Heart left ventricle (tissue), 16 donors: ENCODE results near the gene PLEKHO2. TPM values are rescaled to one million over a fixed set of nuclear protein-coding genes. Genes with fewer than 3 reads are reported as not detected.

ENCODE experiments used
- ATAC-seq, 4 donors: fragments of 200-7000 bp; cut with Tn5 transposase; one replicate each; pipeline ENCODE4 v1.9.1; 2020 to 2022; ENCODE audit warnings: moderate library complexity in 4 of 4, mild to moderate bottlenecking in 3 of 4, moderate number of reproducible peaks in 1 of 4
- DNase-seq, 5 donors: peaks; one replicate each; pipeline ENCODE4 v3.0.0-alpha.2; 2020
- H3K27ac ChIP-seq, 12 donors: fragments of 200-600 bp; sonication (generic) in 4 of 12; one replicate each; pipeline versions ENCODE4 v1.5.0 to v1.8.0; 2016 to 2022; ENCODE audit warnings: mild to moderate bottlenecking in 2 of 12
- H3K27me3 ChIP-seq, 9 donors: fragments of 200-600 bp; sonication (generic) in 2 of 9; one replicate each; pipeline versions ENCODE4 v1.5.1 to v1.8.0; 2016 to 2022; ENCODE audit warnings: mild to moderate bottlenecking in 3 of 9
- H3K36me3 ChIP-seq, 9 donors: fragments of 200-600 bp; sonication (generic) in 2 of 9; one replicate each; pipeline versions ENCODE4 v1.5.0 to v1.8.0; 2018 to 2022; ENCODE audit warnings: mild to moderate bottlenecking in 2 of 9
- H3K4me1 ChIP-seq, 12 donors: fragments of 200-600 bp; sonication (generic) in 4 of 12; one replicate each; pipeline versions ENCODE4 v1.5.0 to v1.8.0; 2016 to 2022; ENCODE audit warnings: mild to moderate bottlenecking in 3 of 12
- H3K4me3 ChIP-seq, 12 donors: fragments of 200-600 bp; sonication (generic) in 4 of 12; one replicate each; pipeline versions ENCODE4 v1.5.0 to v1.8.0; 2017 to 2022; ENCODE audit warnings: mild to moderate bottlenecking in 9 of 12, moderate library complexity in 4 of 12
- H3K9me3 ChIP-seq, 12 donors: fragments of 200-600 bp; sonication (generic) in 4 of 12; one replicate each; pipeline versions ENCODE4 v1.5.0 to v1.8.0; 2016 to 2022; ENCODE audit warnings: mild to moderate bottlenecking in 1 of 12
- POLR2A ChIP-seq, 2 donors: fragments of 450-650 bp; IDR thresholded peaks; one replicate each; pipeline ENCODE4 v1.6.1; 2017; ENCODE audit warnings: antibody characterized with exemption in 2 of 2, mild to moderate bottlenecking in 2 of 2, moderate library complexity in 2 of 2
- WGBS, 4 donors: extraction: QIAGEN DNeasy Blood & Tissue Kit in 2 of 4; methylation state at CpG; one replicate each; pipeline versions ENCODE4 v1.1.5 to v1.1.7; 2013 to 2018; 5-methylcytosine and 5-hydroxymethylcytosine counted together
- intact Hi-C, 10 donors: fragments of 100-400 bp; cut with DNase I; formaldehyde crosslinking; loops; one replicate each; pipeline versions ENCODE4 v1.11.1 to v1.14.2; 2022
- polyA plus RNA-seq, 2 donors: library from polyadenylated mRNA; stranded (reverse); fragments of 200-250 nt; gene quantifications; one replicate each; pipeline ENCODE4 v1.2.3, GENCODE V29; 2013
- total RNA-seq, 9 donors: library from RNA; depleted of rRNA in 2 of 9; stranded (reverse); fragments of >200 nt in 2 of 9; fragmentation: NEBNext Ultra II Directional in 3 of 9; extraction: Animal tissue kit (Norgen Biotek cat#: 25700) in 3 of 9; gene quantifications; one replicate each; pipeline versions ENCODE4 v1.1.0 to v1.2.4, GENCODE V29; 2016 to 2023
- TF ChIP-seq, protein P1 (sequence below), 12 donors: fragments of 200-600 bp; sonication (generic) in 4 of 12; IDR thresholded peaks; one replicate each; pipeline versions ENCODE4 v1.5.0 to v1.8.0; 2018 to 2022; ENCODE audit warnings: antibody characterized with exemption in 12 of 12, mild to moderate bottlenecking in 5 of 12
- donor health status: ischemic (EF 13 %, LVEDD 7.1; RV severe dilation, severe dysfunction).
- donor health status: healthy with polysubstance abuse.
- donor health status: DM: no; HTN: yes; CAD: no.
- donor health status: DM: no; HTN: no; CAD: no.
- donor health status: ischemic (EF 25% LVEDD 6.9; RV normal size, moderate dysfunction).
- donor health status: ischemic (EF 25% LVEDD 5.7; RV mildly dilated, moderate dysfunction).
- donor health status: healthy.
- donor health status: DM: yes; HTN: yes; CAD: no.
- donor health status: ischemic (EF 35%, LVEDD 5.7; RV mildly dilated, moderate dysfunction).
- donor health status: nonischemic (EF 11% LVEDD 7.7; RV severe dilation, severe dysfunction).
- donor health status: DM: yes; HTN: yes; CAD: no.
- donor health status: PGD.
- donor health status: ischemic (EF 29% LVEDD 5.4; RV normal size, mild dysfunction).
- donor health status: nonischemic (EF 23%, LVEDD 6.1; RV moderate dilation, normal function).

The PLEKHO2 gene
- total and polyA plus RNA-seq, 11 donors: 5.3 to 50.8 (median 9.2) TPM

GRCh38 chr15:64859226-64859625, 17.5 kb downstream of the PLEKHO2 start:
- Histone ChIP-seq H3K27me3 (no peaks in the 10 kb centered on the region), H3K36me3 (peaks cover 0 to 98% (median 43%) of the 10 kb centered on the region in 9 donors), H3K4me1 (peaks cover 18 to 83% (median 45%) of the 10 kb centered on the region in 12 donors), H3K4me3 (no peak overlapping the region), H3K9me3 (no peaks in the 10 kb centered on the region), H3K27ac (peak overlapping the region in 5 of 12 donors; percentile 9 to 77 (median 30))
- intact Hi-C loops: no loop called here
- DNase-seq: no peak
- no peak for TF ChIP-seq POLR2A (IDR thresholded peaks at IDR 0.05)
- TF ChIP-seq, protein P1, sequence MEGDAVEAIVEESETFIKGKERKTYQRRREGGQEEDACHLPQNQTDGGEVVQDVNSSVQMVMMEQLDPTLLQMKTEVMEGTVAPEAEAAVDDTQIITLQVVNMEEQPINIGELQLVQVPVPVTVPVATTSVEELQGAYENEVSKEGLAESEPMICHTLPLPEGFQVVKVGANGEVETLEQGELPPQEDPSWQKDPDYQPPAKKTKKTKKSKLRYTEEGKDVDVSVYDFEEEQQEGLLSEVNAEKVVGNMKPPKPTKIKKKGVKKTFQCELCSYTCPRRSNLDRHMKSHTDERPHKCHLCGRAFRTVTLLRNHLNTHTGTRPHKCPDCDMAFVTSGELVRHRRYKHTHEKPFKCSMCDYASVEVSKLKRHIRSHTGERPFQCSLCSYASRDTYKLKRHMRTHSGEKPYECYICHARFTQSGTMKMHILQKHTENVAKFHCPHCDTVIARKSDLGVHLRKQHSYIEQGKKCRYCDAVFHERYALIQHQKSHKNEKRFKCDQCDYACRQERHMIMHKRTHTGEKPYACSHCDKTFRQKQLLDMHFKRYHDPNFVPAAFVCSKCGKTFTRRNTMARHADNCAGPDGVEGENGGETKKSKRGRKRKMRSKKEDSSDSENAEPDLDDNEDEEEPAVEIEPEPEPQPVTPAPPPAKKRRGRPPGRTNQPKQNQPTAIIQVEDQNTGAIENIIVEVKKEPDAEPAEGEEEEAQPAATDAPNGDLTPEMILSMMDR (IDR thresholded peaks at IDR 0.05): no peak
- no peak for ATAC-seq
- WGBS, 4 donors: 57 to 78% (median 65%) methylated on average over 1 to 2 of the region's 2 CpGs

DNA sequence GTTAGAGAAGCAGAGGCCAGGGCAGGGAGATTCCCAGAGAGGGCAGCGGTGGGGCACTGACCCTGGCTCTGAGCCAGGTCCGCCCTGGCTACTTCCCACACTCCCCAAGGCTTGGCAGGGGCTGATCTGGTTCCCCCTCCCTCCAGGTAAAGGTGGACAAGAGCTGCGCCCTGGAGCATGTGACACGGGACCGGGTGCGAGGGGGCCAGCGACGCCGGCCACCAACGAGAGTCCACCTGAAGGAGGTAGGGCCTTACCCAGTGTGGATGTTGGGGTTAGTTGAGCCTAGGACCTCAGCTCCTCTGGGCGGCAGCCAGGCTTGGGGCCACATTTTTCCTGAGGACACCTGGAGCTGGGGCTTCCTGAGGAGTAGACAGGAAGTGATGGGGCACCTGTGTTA, 19.6 kb downstream of the PLEKHO2 start:
- WGBS, 4 donors: 95 to 97% (median 96%) methylated on average over 9 to 11 of the region's 11 CpGs

DNA sequence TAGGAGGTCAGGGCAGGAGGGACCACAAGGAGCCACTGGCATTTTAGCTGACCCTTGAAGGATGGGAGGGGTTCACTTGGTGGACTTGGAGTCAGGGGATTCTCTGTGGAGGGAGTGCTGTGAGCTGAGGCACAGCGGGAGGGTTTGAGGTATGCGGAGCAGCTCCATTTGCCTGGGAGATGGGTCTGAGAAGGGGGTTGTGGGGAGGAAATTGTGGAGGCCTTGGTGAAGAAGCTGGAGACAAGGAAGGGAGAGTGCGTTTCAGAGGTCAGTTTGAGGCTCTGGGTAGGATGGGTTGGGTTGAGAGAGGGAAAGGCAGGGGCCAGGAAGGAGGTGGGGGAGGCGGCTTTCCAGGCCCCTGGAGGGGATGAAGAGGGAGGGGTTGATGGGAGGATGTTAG, 20.2 kb downstream of the PLEKHO2 start:
- Histone ChIP-seq H3K27ac (peak overlapping the region in 1 of 12 donors; percentile 8), H3K4me3 (no peak overlapping the region), H3K27me3 (no peaks in the 10 kb centered on the region), H3K9me3 (no peaks in the 10 kb centered on the region), H3K4me1 (peaks cover 8 to 75% (median 26%) of the 10 kb centered on the region in 12 donors), H3K36me3 (peaks cover 0 to 98% (median 45%) of the 10 kb centered on the region in 9 donors)
- no peak for TF ChIP-seq POLR2A (IDR thresholded peaks at IDR 0.05)
- TF ChIP-seq, protein P1 (IDR thresholded peaks at IDR 0.05): no peak
- intact Hi-C loops: no loop called here
- WGBS, 4 donors: 80 to 87% (median 84%) methylated on average over 4 of the region's 4 CpGs
- DNase-seq: no peak
- no peak for ATAC-seq

More for the DNA sequence above, 19.6 kb downstream of the PLEKHO2 start:
- TF ChIP-seq, protein P1 (IDR thresholded peaks at IDR 0.05): no peak
- no peak for TF ChIP-seq POLR2A (IDR thresholded peaks at IDR 0.05)
- no peaks in the 10 kb centered on the region for H3K27me3 ChIP-seq
- no peaks in the 10 kb centered on the region for H3K9me3 ChIP-seq
- H3K4me3 ChIP-seq: no peak overlapping the region
- H3K27ac ChIP-seq: no peak overlapping the region
- DNase-seq (no peak), ATAC-seq (no peak)
- H3K36me3 ChIP-seq: peaks cover 0 to 98% (median 44%) of the 10 kb centered on the region in 9 donors
- H3K4me1 ChIP-seq: peaks cover 8 to 81% (median 33%) of the 10 kb centered on the region in 12 donors
- intact Hi-C loops: no loop called here

GRCh38 chr15:64862408-64862807, 20.7 kb downstream of the PLEKHO2 start:
- H3K27ac ChIP-seq: no peak overlapping the region
- DNase-seq: no peak
- WGBS, 4 donors: 90 to 100% (median 99%) methylated on average over 1 of the region's 1 CpG
- ATAC-seq: no peak
- TF ChIP-seq, protein P1 (IDR thresholded peaks at IDR 0.05): no peak
- no peak for TF ChIP-seq POLR2A (IDR thresholded peaks at IDR 0.05)
- no peaks in the 10 kb centered on the region for H3K9me3 ChIP-seq
- H3K36me3 ChIP-seq: peaks cover 0 to 98% (median 47%) of the 10 kb centered on the region in 9 donors
- intact Hi-C loops: no loop called here
- no peak overlapping the region for H3K4me3 ChIP-seq
- peaks cover 5 to 70% (median 22%) of the 10 kb centered on the region in 12 donors for H3K4me1 ChIP-seq
- no peaks in the 10 kb centered on the region for H3K27me3 ChIP-seq
